GM18499 (cell line): Measurements from ENCODE around the gene AP5Z1.

ENCODE experiments used
- ATAC-seq: cut with Tn5 transposase; IDR thresholded peaks from one replicate; pipeline ENCODE4 v1.9.1; 2021; ENCODE audit warnings: moderate number of reproducible peaks; ENCODE audit not compliant: insufficient read depth, unreplicated experiment

AP5Z1 gene

GRCh38 chr7:4775250-4775847 is at the start of gene AP5Z1:
AP5Z1 (plus strand) TSS chr7:4775623; CDS start chr7:4775716, 93 bp downstream.
- ATAC-seq, result peak; percentile 44

GRCh38 chr7:4725850-4726450 is 49.5 kb upstream of the AP5Z1 start:
- ATAC-seq, result no peak

- no peak for ATAC-seq
Measured at GRCh38 chr7:4726566-4726965, 48.9 kb upstream of the AP5Z1 start.

- ATAC-seq, result no peak
Measured at GRCh38 chr7:4727914-4728705, 47.3 kb upstream of the AP5Z1 start.

GRCh38 chr7:4729266-4729665 is 46.2 kb upstream of the AP5Z1 start:
- ATAC-seq, result no peak

GRCh38 chr7:4730276-4730675 is 45.1 kb upstream of the AP5Z1 start:
- ATAC-seq, result no peak

GRCh38 chr7:4730971-4731370 is 44.5 kb upstream of the AP5Z1 start:
- ATAC-seq, result no peak

GRCh38 chr7:4731803-4732202 is 43.6 kb upstream of the AP5Z1 start:
- ATAC-seq, result no peak

GRCh38 chr7:4733936-4734528 is 41.4 kb upstream of the AP5Z1 start:
- no peak for ATAC-seq

GRCh38 chr7:4734587-4735345 is 40.7 kb upstream of the AP5Z1 start:
- no peak for ATAC-seq

- no peak for ATAC-seq
Measured at GRCh38 chr7:4737300-4737699, 38.1 kb upstream of the AP5Z1 start.

GRCh38 chr7:4738711-4739527 is 36.5 kb upstream of the AP5Z1 start:
- no peak for ATAC-seq

GRCh38 chr7:4739528-4739992 is 35.9 kb upstream of the AP5Z1 start:
- no peak for ATAC-seq

GRCh38 chr7:4740796-4741195 is 34.6 kb upstream of the AP5Z1 start:
- no peak for ATAC-seq

- ATAC-seq, result no peak
Measured at GRCh38 chr7:4742051-4742573, 33.3 kb upstream of the AP5Z1 start.

GRCh38 chr7:4742852-4743251 is 32.6 kb upstream of the AP5Z1 start:
- no peak for ATAC-seq

- peak; percentile 59 for ATAC-seq
Measured at GRCh38 chr7:4744391-4745264, 30.8 kb upstream of the AP5Z1 start.

GRCh38 chr7:4745265-4745919 is 30.0 kb upstream of the AP5Z1 start:
- ATAC-seq, result no peak
